GM23338 (cell line): ENCODE data around the gene PGAP3. TPM values are rescaled to one million over a fixed set of nuclear protein-coding genes. Genes with fewer than 3 reads are reported as not detected.

Experiments
- ATAC-seq: fragments of 200-7000 bp; cut with Tn5 transposase; 3 replicates; pipeline ENCODE4 v1.9.1; 2020
- DNase-seq: peaks from one replicate; pipeline ENCODE4 v3.0.0-alpha.2; 2015; ENCODE audit warnings: low spot score
- H2AFZ ChIP-seq: fragments of 200-600 bp; sonication (generic); 2 replicates; pipeline ENCODE4 v1.8.0; 2016; ENCODE audit warnings: antibody characterized with exemption, mild to moderate bottlenecking, moderate library complexity
- H3F3A ChIP-seq: fragments of 200-600 bp; sonication (generic); replicated peaks from 2 replicates; pipeline ENCODE4 v1.8.0; 2017; ENCODE audit warnings: antibody characterized with exemption, mixed run types, low read depth
- H3K27ac ChIP-seq: fragments of 200-600 bp; sonication (generic); 2 replicates; pipeline ENCODE4 v1.6.1; 2016; ENCODE audit warnings: low read depth
- H3K27me3 ChIP-seq: fragments of 200-600 bp; sonication (generic); 2 replicates; pipeline ENCODE4 v1.8.0; 2016; ENCODE audit warnings: mild to moderate bottlenecking, mixed run types, moderate library complexity; ENCODE audit not compliant: insufficient read depth
- H3K36me3 ChIP-seq: fragments of 200-600 bp; sonication (generic); 2 replicates; pipeline ENCODE4 v1.8.0; 2016; ENCODE audit warnings: mild to moderate bottlenecking; ENCODE audit not compliant: insufficient read depth
- H3K4me1 ChIP-seq: fragments of 200-600 bp; sonication (generic); 2 replicates; pipeline ENCODE4 v1.8.0; 2016; ENCODE audit warnings: mild to moderate bottlenecking, moderate library complexity; ENCODE audit not compliant: insufficient read depth
- H3K4me2 ChIP-seq: fragments of 200-600 bp; sonication (generic); 2 replicates; pipeline ENCODE4 v1.7.1; 2017; ENCODE audit warnings: mixed run types
- H3K4me3 ChIP-seq: fragments of 200-600 bp; sonication (generic); 2 replicates; pipeline ENCODE4 v1.6.1; 2016; ENCODE audit warnings: mixed run types
- H3K79me2 ChIP-seq: fragments of 200-600 bp; sonication (generic); replicated peaks from 2 replicates; pipeline ENCODE4 v1.8.0; 2017; ENCODE audit warnings: mild to moderate bottlenecking; ENCODE audit not compliant: insufficient read depth
- H3K9me2 ChIP-seq: fragments of 200-600 bp; sonication (generic); 2 replicates; pipeline ENCODE4 v1.8.0; 2017; ENCODE audit not compliant: insufficient read depth
- H4K20me1 ChIP-seq: fragments of 200-600 bp; sonication (generic); replicated peaks from 2 replicates; pipeline ENCODE4 v1.8.0; 2017; ENCODE audit warnings: mild to moderate bottlenecking; ENCODE audit not compliant: insufficient read depth
- H3K27ac Mint-ChIP-seq: 2 replicates; pipeline ENCODE4 v1.8.0; 2020; ENCODE audit warnings: inconsistent platforms, mild to moderate bottlenecking, moderate library complexity, mixed read lengths
- H3K27me3 Mint-ChIP-seq: 3 replicates; pipeline ENCODE4 v1.8.0; 2022; ENCODE audit warnings: low read depth, mild to moderate bottlenecking, moderate library complexity, mixed read lengths, inconsistent platforms; ENCODE audit not compliant: insufficient read depth, poor library complexity
- H3K36me3 Mint-ChIP-seq: 3 replicates; pipeline ENCODE4 v1.8.0; 2021; ENCODE audit warnings: low read depth, mild to moderate bottlenecking, inconsistent platforms, moderate library complexity, mixed read lengths
- H3K4me1 Mint-ChIP-seq: 3 replicates; pipeline ENCODE4 v1.8.0; 2020; ENCODE audit warnings: mild to moderate bottlenecking, inconsistent platforms, mixed read lengths
- H3K4me3 Mint-ChIP-seq: 3 replicates; pipeline ENCODE4 v1.8.0; 2021; ENCODE audit warnings: moderate library complexity, mild to moderate bottlenecking, inconsistent platforms, mixed read lengths
- H3K9me3 Mint-ChIP-seq: 3 replicates; pipeline ENCODE4 v1.8.0; 2020; ENCODE audit warnings: moderate library complexity, mild to moderate bottlenecking, inconsistent platforms, mixed read lengths
- CREB1 ChIP-seq: fragments of 250-450 bp; sonication (Bioruptor Pico); IDR thresholded peaks from 2 replicates; pipeline ENCODE4 v1.5.0; 2020; ENCODE audit warnings: low read depth, mild to moderate bottlenecking, moderate library complexity
- EZH2 ChIP-seq: fragments of 200-600 bp; sonication (generic); IDR thresholded peaks from one replicate; pipeline ENCODE4 v1.8.0; 2017; ENCODE audit warnings: antibody characterized with exemption, mild to moderate bottlenecking, low read depth; ENCODE audit not compliant: unreplicated experiment
- EZH2phosphoT487 ChIP-seq: fragments of 200-600 bp; sonication (generic); IDR thresholded peaks from one replicate; pipeline ENCODE4 v1.8.1; 2018; ENCODE audit warnings: antibody characterized with exemption; ENCODE audit not compliant: unreplicated experiment
- JUNB ChIP-seq: IDR thresholded peaks from one replicate; pipeline ENCODE4 v1.6.1; 2016; ENCODE audit warnings: antibody characterized with exemption; ENCODE audit not compliant: unreplicated experiment
- NANOG ChIP-seq: IDR thresholded peaks from 2 replicates; pipeline ENCODE4 v1.6.1; 2016; ENCODE audit warnings: antibody characterized with exemption, borderline replicate concordance
- POLR2AphosphoS5 ChIP-seq: IDR thresholded peaks from 2 replicates; pipeline ENCODE4 v1.6.1; 2016; ENCODE audit warnings: antibody characterized with exemption, low read depth
- ZNF114 ChIP-seq: fragments of 250-450 bp; sonication (Bioruptor Pico); IDR thresholded peaks from 2 replicates; pipeline ENCODE4 v1.5.0; 2020; ENCODE audit warnings: mild to moderate bottlenecking, moderate library complexity
- ZNF331 ChIP-seq: fragments of 250-450 bp; sonication (Bioruptor Pico); IDR thresholded peaks from 2 replicates; pipeline ENCODE4 v1.5.0; 2020; ENCODE audit warnings: low read depth, mild to moderate bottlenecking, moderate library complexity
- polyA plus RNA-seq: library from polyadenylated mRNA; unstranded; fragments of >200 nt; fragmentation: Nextera tagmentation; extraction: Ambion mirVana; gene quantifications from 2 replicates; pipeline ENCODE4 v1.2.1, GENCODE V29; 2016
- total RNA-seq: library from RNA; depleted of rRNA; stranded (reverse); fragments of >200 nt; shearing (Covaris generic); gene quantifications from 2 replicates; pipeline ENCODE4 v1.2.3, GENCODE V29; 2014
- TF ChIP-seq, protein P1 (sequence below): IDR thresholded peaks from one replicate; pipeline ENCODE4 v1.6.1; 2018; ENCODE audit warnings: antibody characterized with exemption; ENCODE audit not compliant: unreplicated experiment
- TF ChIP-seq, protein P2 (sequence below): fragments of 250-450 bp; sonication (Bioruptor Pico); IDR thresholded peaks from 2 replicates; pipeline ENCODE4 v1.5.0; 2020; ENCODE audit warnings: mild to moderate bottlenecking, moderate library complexity
- TF ChIP-seq, protein P3 (sequence below): IDR thresholded peaks from 2 replicates; pipeline ENCODE4 v1.6.1; 2016; ENCODE audit warnings: antibody characterized with exemption
- TF ChIP-seq, protein P4 (sequence below), 2 experiments: fragments of 200-600 bp in 1 of 2; sonication (generic) in 1 of 2; conservative IDR thresholded peaks; 2 replicates each; pipeline versions ENCODE4 v1.5.1 to v1.6.1; 2016 to 2017; ENCODE audit warnings: antibody characterized with exemption in 2 of 2, low read depth in 2 of 2, mild to moderate bottlenecking in 2 of 2, moderate library complexity in 1 of 2

The PGAP3 gene
- total and polyA plus RNA-seq, 2 experiments from 2014 or later = 7.0 to 10.7 TPM

- H3K79me2 ChIP-seq = peaks cover 62% of the 10 kb centered on the region
- Mint-ChIP-seq H3K27me3 (peaks cover 16% of the 10 kb centered on the region), H3K36me3 (no peaks in the 10 kb centered on the region; the same call in 2 of the 3 replicates), H3K9me3 (no peaks in the 10 kb centered on the region), H3K4me3 (peak overlapping the region; percentile 15; the same call in 1 of the 3 replicates), H3K4me1 (peaks cover 72% of the 10 kb centered on the region), H3K27ac (peak overlapping the region; percentile 68)
- no peak for DNase-seq
- no peaks in the 10 kb centered on the region for H3K27me3 ChIP-seq
- H3K9me2 ChIP-seq = no peaks in the 10 kb centered on the region
- peaks cover 28% of the 10 kb centered on the region; the same call in 1 of the 2 replicates for H3F3A ChIP-seq
- peak overlapping the region; percentile 20; the same call in 1 of the 2 replicates for H3K4me2 ChIP-seq
- peaks cover 56% of the 10 kb centered on the region for H3K4me1 ChIP-seq
- H2AFZ ChIP-seq = no peak overlapping the region
- TF ChIP-seq, protein P1, sequence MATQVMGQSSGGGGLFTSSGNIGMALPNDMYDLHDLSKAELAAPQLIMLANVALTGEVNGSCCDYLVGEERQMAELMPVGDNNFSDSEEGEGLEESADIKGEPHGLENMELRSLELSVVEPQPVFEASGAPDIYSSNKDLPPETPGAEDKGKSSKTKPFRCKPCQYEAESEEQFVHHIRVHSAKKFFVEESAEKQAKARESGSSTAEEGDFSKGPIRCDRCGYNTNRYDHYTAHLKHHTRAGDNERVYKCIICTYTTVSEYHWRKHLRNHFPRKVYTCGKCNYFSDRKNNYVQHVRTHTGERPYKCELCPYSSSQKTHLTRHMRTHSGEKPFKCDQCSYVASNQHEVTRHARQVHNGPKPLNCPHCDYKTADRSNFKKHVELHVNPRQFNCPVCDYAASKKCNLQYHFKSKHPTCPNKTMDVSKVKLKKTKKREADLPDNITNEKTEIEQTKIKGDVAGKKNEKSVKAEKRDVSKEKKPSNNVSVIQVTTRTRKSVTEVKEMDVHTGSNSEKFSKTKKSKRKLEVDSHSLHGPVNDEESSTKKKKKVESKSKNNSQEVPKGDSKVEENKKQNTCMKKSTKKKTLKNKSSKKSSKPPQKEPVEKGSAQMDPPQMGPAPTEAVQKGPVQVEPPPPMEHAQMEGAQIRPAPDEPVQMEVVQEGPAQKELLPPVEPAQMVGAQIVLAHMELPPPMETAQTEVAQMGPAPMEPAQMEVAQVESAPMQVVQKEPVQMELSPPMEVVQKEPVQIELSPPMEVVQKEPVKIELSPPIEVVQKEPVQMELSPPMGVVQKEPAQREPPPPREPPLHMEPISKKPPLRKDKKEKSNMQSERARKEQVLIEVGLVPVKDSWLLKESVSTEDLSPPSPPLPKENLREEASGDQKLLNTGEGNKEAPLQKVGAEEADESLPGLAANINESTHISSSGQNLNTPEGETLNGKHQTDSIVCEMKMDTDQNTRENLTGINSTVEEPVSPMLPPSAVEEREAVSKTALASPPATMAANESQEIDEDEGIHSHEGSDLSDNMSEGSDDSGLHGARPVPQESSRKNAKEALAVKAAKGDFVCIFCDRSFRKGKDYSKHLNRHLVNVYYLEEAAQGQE = no peak
- TF ChIP-seq EZH2 (no peak), NANOG (no peak), CREB1 (CRISPR knock-in tag) (no peak), JUNB (no peak), POLR2AphosphoS5 (no peak), ZNF331 (no peak), EZH2phosphoT487 (no peak), ZNF114 (CRISPR knock-in tag) (no peak)
- TF ChIP-seq, protein P2, sequence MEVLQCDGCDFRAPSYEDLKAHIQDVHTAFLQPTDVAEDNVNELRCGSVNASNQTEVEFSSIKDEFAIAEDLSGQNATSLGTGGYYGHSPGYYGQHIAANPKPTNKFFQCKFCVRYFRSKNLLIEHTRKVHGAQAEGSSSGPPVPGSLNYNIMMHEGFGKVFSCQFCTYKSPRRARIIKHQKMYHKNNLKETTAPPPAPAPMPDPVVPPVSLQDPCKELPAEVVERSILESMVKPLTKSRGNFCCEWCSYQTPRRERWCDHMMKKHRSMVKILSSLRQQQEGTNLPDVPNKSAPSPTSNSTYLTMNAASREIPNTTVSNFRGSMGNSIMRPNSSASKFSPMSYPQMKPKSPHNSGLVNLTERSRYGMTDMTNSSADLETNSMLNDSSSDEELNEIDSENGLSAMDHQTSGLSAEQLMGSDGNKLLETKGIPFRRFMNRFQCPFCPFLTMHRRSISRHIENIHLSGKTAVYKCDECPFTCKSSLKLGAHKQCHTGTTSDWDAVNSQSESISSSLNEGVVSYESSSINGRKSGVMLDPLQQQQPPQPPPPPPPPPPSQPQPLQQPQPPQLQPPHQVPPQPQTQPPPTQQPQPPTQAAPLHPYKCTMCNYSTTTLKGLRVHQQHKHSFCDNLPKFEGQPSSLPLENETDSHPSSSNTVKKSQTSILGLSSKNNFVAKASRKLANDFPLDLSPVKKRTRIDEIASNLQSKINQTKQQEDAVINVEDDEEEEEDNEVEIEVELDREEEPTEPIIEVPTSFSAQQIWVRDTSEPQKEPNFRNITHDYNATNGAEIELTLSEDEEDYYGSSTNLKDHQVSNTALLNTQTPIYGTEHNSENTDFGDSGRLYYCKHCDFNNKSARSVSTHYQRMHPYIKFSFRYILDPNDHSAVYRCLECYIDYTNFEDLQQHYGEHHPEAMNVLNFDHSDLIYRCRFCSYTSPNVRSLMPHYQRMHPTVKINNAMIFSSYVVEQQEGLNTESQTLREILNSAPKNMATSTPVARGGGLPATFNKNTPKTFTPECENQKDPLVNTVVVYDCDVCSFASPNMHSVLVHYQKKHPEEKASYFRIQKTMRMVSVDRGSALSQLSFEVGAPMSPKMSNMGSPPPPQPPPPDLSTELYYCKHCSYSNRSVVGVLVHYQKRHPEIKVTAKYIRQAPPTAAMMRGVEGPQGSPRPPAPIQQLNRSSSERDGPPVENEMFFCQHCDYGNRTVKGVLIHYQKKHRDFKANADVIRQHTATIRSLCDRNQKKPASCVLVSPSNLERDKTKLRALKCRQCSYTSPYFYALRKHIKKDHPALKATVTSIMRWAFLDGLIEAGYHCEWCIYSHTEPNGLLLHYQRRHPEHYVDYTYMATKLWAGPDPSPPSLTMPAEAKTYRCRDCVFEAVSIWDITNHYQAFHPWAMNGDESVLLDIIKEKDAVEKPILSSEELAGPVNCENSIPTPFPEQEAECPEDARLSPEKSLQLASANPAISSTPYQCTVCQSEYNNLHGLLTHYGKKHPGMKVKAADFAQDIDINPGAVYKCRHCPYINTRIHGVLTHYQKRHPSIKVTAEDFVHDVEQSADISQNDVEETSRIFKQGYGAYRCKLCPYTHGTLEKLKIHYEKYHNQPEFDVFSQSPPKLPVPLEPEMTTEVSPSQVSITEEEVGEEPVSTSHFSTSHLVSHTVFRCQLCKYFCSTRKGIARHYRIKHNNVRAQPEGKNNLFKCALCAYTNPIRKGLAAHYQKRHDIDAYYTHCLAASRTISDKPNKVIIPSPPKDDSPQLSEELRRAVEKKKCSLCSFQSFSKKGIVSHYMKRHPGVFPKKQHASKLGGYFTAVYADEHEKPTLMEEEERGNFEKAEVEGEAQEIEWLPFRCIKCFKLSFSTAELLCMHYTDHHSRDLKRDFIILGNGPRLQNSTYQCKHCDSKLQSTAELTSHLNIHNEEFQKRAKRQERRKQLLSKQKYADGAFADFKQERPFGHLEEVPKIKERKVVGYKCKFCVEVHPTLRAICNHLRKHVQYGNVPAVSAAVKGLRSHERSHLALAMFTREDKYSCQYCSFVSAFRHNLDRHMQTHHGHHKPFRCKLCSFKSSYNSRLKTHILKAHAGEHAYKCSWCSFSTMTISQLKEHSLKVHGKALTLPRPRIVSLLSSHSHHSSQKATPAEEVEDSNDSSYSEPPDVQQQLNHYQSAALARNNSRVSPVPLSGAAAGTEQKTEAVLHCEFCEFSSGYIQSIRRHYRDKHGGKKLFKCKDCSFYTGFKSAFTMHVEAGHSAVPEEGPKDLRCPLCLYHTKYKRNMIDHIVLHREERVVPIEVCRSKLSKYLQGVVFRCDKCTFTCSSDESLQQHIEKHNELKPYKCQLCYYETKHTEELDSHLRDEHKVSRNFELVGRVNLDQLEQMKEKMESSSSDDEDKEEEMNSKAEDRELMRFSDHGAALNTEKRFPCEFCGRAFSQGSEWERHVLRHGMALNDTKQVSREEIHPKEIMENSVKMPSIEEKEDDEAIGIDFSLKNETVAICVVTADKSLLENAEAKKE (CRISPR knock-in tag) = no peak
- TF ChIP-seq, protein P3, sequence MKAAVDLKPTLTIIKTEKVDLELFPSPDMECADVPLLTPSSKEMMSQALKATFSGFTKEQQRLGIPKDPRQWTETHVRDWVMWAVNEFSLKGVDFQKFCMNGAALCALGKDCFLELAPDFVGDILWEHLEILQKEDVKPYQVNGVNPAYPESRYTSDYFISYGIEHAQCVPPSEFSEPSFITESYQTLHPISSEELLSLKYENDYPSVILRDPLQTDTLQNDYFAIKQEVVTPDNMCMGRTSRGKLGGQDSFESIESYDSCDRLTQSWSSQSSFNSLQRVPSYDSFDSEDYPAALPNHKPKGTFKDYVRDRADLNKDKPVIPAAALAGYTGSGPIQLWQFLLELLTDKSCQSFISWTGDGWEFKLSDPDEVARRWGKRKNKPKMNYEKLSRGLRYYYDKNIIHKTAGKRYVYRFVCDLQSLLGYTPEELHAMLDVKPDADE = no peak
- TF ChIP-seq, protein P4, sequence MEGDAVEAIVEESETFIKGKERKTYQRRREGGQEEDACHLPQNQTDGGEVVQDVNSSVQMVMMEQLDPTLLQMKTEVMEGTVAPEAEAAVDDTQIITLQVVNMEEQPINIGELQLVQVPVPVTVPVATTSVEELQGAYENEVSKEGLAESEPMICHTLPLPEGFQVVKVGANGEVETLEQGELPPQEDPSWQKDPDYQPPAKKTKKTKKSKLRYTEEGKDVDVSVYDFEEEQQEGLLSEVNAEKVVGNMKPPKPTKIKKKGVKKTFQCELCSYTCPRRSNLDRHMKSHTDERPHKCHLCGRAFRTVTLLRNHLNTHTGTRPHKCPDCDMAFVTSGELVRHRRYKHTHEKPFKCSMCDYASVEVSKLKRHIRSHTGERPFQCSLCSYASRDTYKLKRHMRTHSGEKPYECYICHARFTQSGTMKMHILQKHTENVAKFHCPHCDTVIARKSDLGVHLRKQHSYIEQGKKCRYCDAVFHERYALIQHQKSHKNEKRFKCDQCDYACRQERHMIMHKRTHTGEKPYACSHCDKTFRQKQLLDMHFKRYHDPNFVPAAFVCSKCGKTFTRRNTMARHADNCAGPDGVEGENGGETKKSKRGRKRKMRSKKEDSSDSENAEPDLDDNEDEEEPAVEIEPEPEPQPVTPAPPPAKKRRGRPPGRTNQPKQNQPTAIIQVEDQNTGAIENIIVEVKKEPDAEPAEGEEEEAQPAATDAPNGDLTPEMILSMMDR (conservative IDR thresholded peaks at IDR 0.05; ENCODE audit: low read depth in 2 of 2) = no peak
- peak; percentile 5; the same call in 1 of the 3 replicates for ATAC-seq
- peaks cover 22% of the 10 kb centered on the region for H4K20me1 ChIP-seq
- no peak overlapping the region for H3K4me3 ChIP-seq
- H3K36me3 ChIP-seq = no peaks in the 10 kb centered on the region
- no peak overlapping the region for H3K27ac ChIP-seq
Measured at GRCh38 chr17:39639566-39640458, 48.0 kb downstream of the PGAP3 start.
